GM06990 (cell line): ENCODE measurements around the gene C17orf78.
A peak's percentile ranks its signal among the peaks of the same experiment; 100 is the strongest.
"Not testable (repeated sequence)": the region's sequence is repeated elsewhere in the genome, so short reads cannot be mapped to it uniquely, and the experiment has no call there.

ENCODE experiments used
- DNase-seq: peaks from one replicate; pipeline ENCODE4 v3.0.0-alpha.2; 2011; ENCODE audit not compliant: insufficient read length; ENCODE audit errors: extremely low read depth
- H3K27me3 ChIP-seq: replicated peaks from 2 replicates; pipeline ENCODE4 v1.6.0; 2011; ENCODE audit warnings: low read length; ENCODE audit not compliant: control insufficient read depth, insufficient read depth
- H3K36me3 ChIP-seq: 2 replicates; pipeline ENCODE4 v1.5.1; 2011; ENCODE audit warnings: low read length; ENCODE audit not compliant: control insufficient read depth, insufficient read depth
- H3K4me3 ChIP-seq: replicated peaks from 2 replicates; pipeline ENCODE4 v1.5.1; 2011; ENCODE audit warnings: low read depth, mild to moderate bottlenecking, control low read depth, low read length
- CTCF ChIP-seq: IDR thresholded peaks from 2 replicates; pipeline ENCODE4 v1.5.1; 2011; ENCODE audit warnings: low read length, control low read depth, mild to moderate bottlenecking, inconsistent platforms; ENCODE audit not compliant: insufficient read depth, poor library complexity, severe bottlenecking

Gene C17orf78

GRCh38 chr17:37342589-37342988 is 33.2 kb upstream of the C17orf78 start:
- no peaks in the 10 kb centered on the region; the same call in none of the 2 replicates for H3K36me3 ChIP-seq
- TF ChIP-seq CTCF: no peak
- H3K4me3 ChIP-seq: no peak overlapping the region
- no peak for DNase-seq
- H3K27me3 ChIP-seq: no peaks in the 10 kb centered on the region

GRCh38 chr17:37344519-37344918 is 31.3 kb upstream of the C17orf78 start:
- no peak for TF ChIP-seq CTCF
- Histone ChIP-seq H3K36me3 (no peaks in the 10 kb centered on the region; the same call in none of the 2 replicates), H3K4me3 (no peak overlapping the region), H3K27me3 (no peaks in the 10 kb centered on the region)
- no peak for DNase-seq

DNA sequence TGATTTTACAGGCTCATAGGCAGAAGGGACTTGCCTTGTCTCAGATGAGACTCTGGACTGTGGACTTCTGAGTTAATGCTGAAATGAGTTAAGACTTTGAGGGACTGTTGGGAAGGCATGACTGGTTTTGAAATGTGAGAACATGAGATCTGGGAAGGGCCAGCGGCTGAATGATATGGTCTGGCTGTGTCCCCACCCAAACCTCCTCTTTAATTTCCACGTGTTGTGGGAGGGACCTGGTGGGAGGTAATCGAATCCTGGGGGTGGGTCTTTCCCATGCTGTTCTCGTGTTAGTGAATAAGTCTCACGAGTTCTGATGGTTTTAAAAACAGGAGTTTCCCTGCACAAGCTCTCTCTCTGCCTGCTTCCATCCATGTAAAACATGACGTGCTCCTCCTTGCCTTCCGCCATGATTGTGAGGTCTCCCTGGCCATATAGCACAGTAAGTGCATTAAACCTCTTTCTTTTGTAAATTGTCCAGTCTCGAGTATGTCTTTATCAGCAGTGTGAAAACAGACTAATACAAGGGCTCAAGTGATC is 28.9 kb upstream of the C17orf78 start:
- DNase-seq, H3K4me3 ChIP-seq, H3K36me3 ChIP-seq, H3K27me3 ChIP-seq: not testable (repeated sequence)

- not testable (repeated sequence) for H3K27me3 ChIP-seq, H3K36me3 ChIP-seq, DNase-seq
- H3K4me3 ChIP-seq: peak overlapping the region; percentile 78
Observed at GRCh38 chr17:37356796-37357569, 18.8 kb upstream of the C17orf78 start.

DNA sequence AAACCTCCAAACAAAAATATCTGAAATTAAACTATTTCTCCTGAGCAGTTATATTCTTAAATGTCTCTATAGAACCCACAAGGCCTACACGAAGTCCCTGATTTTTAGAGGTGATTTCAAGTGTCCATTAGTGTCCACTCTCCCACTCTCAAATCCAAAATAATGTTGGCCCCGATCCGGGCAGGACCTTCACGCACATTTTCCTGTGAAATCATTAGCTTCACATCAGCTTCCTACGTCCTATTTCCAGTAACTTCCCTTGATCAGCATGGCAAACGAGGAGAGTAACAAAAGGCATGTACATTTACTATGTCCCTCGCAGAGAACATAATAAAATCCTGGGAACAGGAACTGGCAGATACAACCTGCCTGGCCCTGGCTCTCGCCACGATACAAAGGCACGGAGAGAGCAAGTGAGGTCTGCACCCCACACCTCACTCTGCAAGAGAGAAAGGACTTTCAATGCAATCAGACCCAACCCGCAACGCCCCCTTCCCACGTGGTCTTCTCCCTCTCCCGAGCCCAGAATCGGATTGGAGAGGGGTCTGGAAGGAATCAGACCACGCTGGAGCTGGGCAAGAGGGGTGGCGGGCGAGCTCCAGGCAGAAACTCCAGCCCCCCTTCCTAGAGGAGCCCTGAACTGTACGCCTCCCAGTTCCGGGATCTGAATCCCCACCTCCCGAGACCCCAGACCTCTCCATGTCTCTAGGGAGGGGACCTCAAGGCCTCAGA is 17.5 kb upstream of the C17orf78 start:
- no peak for TF ChIP-seq CTCF
- Histone ChIP-seq H3K4me3 (peak overlapping the region; percentile 78), H3K36me3 (peaks cover 2% of the 10 kb centered on the region), H3K27me3 (no peaks in the 10 kb centered on the region)
- DNase-seq: no peak

GRCh38 chr17:37358830-37359681 is 16.7 kb upstream of the C17orf78 start:
- no peak for TF ChIP-seq CTCF
- DNase-seq: peak; percentile 99

More at GRCh38 chr17:37358830-37359681, 16.7 kb upstream of the C17orf78 start:
- no peaks in the 10 kb centered on the region for H3K27me3 ChIP-seq
- H3K4me3 ChIP-seq: peak overlapping the region; percentile 78
- peaks cover 1% of the 10 kb centered on the region for H3K36me3 ChIP-seq
